Measurements from ENCODE around the gene RGS8.

Gene RGS8

GRCh38 chr1:182670032-182670749 lies 14.2 kb downstream of the RGS8 start:
- DNase-seq = no peak

- no peak for DNase-seq
Observed at GRCh38 chr1:182669266-182669665, 15.1 kb downstream of the RGS8 start.

- no peak for DNase-seq
Observed at GRCh38 chr1:182668521-182669054, 15.8 kb downstream of the RGS8 start.

GRCh38 chr1:182667848-182668505 lies 16.4 kb downstream of the RGS8 start:
- DNase-seq = no peak

GRCh38 chr1:182666706-182667105 lies 17.7 kb downstream of the RGS8 start:
- no peak for DNase-seq

- no peak for DNase-seq
Observed at GRCh38 chr1:182664296-182664695, 20.1 kb downstream of the RGS8 start.

GRCh38 chr1:182662956-182663355 lies 21.4 kb downstream of the RGS8 start:
- no peak for DNase-seq

- DNase-seq = no peak
Observed at GRCh38 chr1:182662121-182662890, 22.1 kb downstream of the RGS8 start.

GRCh38 chr1:182658055-182658454 lies 26.3 kb downstream of the RGS8 start:
- DNase-seq = no peak

- no peak for DNase-seq
Observed at GRCh38 chr1:182656842-182657397, 27.5 kb downstream of the RGS8 start.

GRCh38 chr1:182653986-182654385 lies 30.4 kb downstream of the RGS8 start:
- no peak for DNase-seq

- DNase-seq = no peak
Observed at GRCh38 chr1:182652933-182653332, 31.5 kb downstream of the RGS8 start.

- no peak for DNase-seq
Observed at GRCh38 chr1:182651339-182651724, 33.1 kb downstream of the RGS8 start.

GRCh38 chr1:182650678-182651338 lies 33.6 kb downstream of the RGS8 start:
- no peak for DNase-seq

GRCh38 chr1:182649041-182649440 lies 35.3 kb downstream of the RGS8 start:
- DNase-seq = no peak

GRCh38 chr1:182646739-182647138 lies 37.6 kb downstream of the RGS8 start:
- DNase-seq = no peak

- DNase-seq = no peak
Observed at GRCh38 chr1:182644886-182645285, 39.5 kb downstream of the RGS8 start.

- no peak for DNase-seq
Observed at GRCh38 chr1:182643699-182644098, 40.7 kb downstream of the RGS8 start.

- no peak for DNase-seq
Observed at GRCh38 chr1:182642461-182642860, 41.9 kb downstream of the RGS8 start.

- DNase-seq = no peak
Observed at GRCh38 chr1:182641561-182641960, 42.8 kb downstream of the RGS8 start.

- no peak for DNase-seq
Observed at GRCh38 chr1:182639330-182639729, 45.1 kb downstream of the RGS8 start.

GRCh38 chr1:182637769-182638168 lies 46.6 kb downstream of the RGS8 start:
- no peak for DNase-seq

- DNase-seq = no peak
Observed at GRCh38 chr1:182635871-182636270, 48.5 kb downstream of the RGS8 start.

All from NCI-H1048 (cell line).